BE2C (cell line): ENCODE results near the gene CCDC178.

ENCODE experiments used
- DNase-seq: peaks from one replicate; pipeline ENCODE4 v3.0.0-alpha.2; 2020
- H3K27me3 ChIP-seq: fragments of 250-450 bp; sonication (Bioruptor Pico); 2 replicates; pipeline ENCODE4 v1.5.1; 2020; ENCODE audit warnings: mild to moderate bottlenecking
- H3K36me3 ChIP-seq: fragments of 250-450 bp; sonication (Bioruptor Pico); 2 replicates; pipeline ENCODE4 v1.5.1; 2020; ENCODE audit warnings: mild to moderate bottlenecking
- H3K4me1 ChIP-seq: fragments of 250-450 bp; sonication (Bioruptor Pico); 2 replicates; pipeline ENCODE4 v1.5.1; 2020
- H3K4me3 ChIP-seq: 2 replicates; pipeline ENCODE4 v1.5.1; 2011; ENCODE audit warnings: low read depth, low read length
- H3K9me3 ChIP-seq: fragments of 250-450 bp; sonication (Bioruptor Pico); 2 replicates; pipeline ENCODE4 v1.5.1; 2020
- CTCF ChIP-seq: IDR thresholded peaks from 2 replicates; pipeline ENCODE4 v1.5.1; 2012; ENCODE audit warnings: mild to moderate bottlenecking, low read depth, low read length

The CCDC178 gene

GRCh38 chr18:33375829-33376228, 64.7 kb downstream of the CCDC178 start:
- TF ChIP-seq CTCF, result no peak
- H3K36me3 ChIP-seq, result no peaks in the 10 kb centered on the region
- no peaks in the 10 kb centered on the region for H3K27me3 ChIP-seq
- DNase-seq, result no peak
- H3K4me3 ChIP-seq, result no peak overlapping the region
- H3K4me1 ChIP-seq, result no peaks in the 10 kb centered on the region
- no peaks in the 10 kb centered on the region for H3K9me3 ChIP-seq

GRCh38 chr18:33372442-33372841, 68.1 kb downstream of the CCDC178 start:
- Histone ChIP-seq H3K27me3 (no peaks in the 10 kb centered on the region), H3K4me3 (no peak overlapping the region), H3K9me3 (no peaks in the 10 kb centered on the region), H3K4me1 (no peaks in the 10 kb centered on the region), H3K36me3 (no peaks in the 10 kb centered on the region)
- no peak for DNase-seq
- TF ChIP-seq CTCF, result no peak

- H3K4me3 ChIP-seq, result no peak overlapping the region
- no peaks in the 10 kb centered on the region for H3K4me1 ChIP-seq
- no peaks in the 10 kb centered on the region for H3K27me3 ChIP-seq
- no peak for TF ChIP-seq CTCF
- DNase-seq, result no peak
- no peaks in the 10 kb centered on the region for H3K9me3 ChIP-seq
- no peaks in the 10 kb centered on the region for H3K36me3 ChIP-seq
Observed at GRCh38 chr18:33369711-33370449, 70.6 kb downstream of the CCDC178 start.

- DNase-seq, result no peak
- H3K4me1 ChIP-seq, result no peaks in the 10 kb centered on the region
- H3K9me3 ChIP-seq, result no peaks in the 10 kb centered on the region
- H3K36me3 ChIP-seq, result no peaks in the 10 kb centered on the region
- no peaks in the 10 kb centered on the region for H3K27me3 ChIP-seq
- no peak for TF ChIP-seq CTCF
- no peak overlapping the region for H3K4me3 ChIP-seq
Observed at GRCh38 chr18:33356735-33357134, 83.8 kb downstream of the CCDC178 start.

- H3K4me1 ChIP-seq, result no peaks in the 10 kb centered on the region
- DNase-seq, result no peak
- no peak for TF ChIP-seq CTCF
- no peak overlapping the region for H3K4me3 ChIP-seq
- H3K36me3 ChIP-seq, result no peaks in the 10 kb centered on the region
- H3K27me3 ChIP-seq, result no peaks in the 10 kb centered on the region
- H3K9me3 ChIP-seq, result no peaks in the 10 kb centered on the region
Observed at GRCh38 chr18:33355756-33356155, 84.8 kb downstream of the CCDC178 start.

- no peak for DNase-seq
- no peaks in the 10 kb centered on the region for H3K9me3 ChIP-seq
- H3K27me3 ChIP-seq, result no peaks in the 10 kb centered on the region
- no peaks in the 10 kb centered on the region for H3K4me1 ChIP-seq
- no peak for TF ChIP-seq CTCF
- no peaks in the 10 kb centered on the region for H3K36me3 ChIP-seq
- no peak overlapping the region for H3K4me3 ChIP-seq
Observed at GRCh38 chr18:33355263-33355662, 85.3 kb downstream of the CCDC178 start.
